Measurements from ENCODE around the gene SNX8. TPM values are rescaled to one million over a fixed set of nuclear protein-coding genes. Genes with fewer than 3 reads are reported as not detected.

Gene SNX8
- polyA plus RNA-seq, 2 of the 4 experiments (the other 2 are of a cell fraction) = 21.2 to 36.3 TPM

- H3K4me1 ChIP-seq = no peaks in the 10 kb centered on the region
- ChIA-PET CTCF (interaction anchor here (1.0 kb wide), 2 partner anchors 9 to 73 kb away, joined by 3 to 4 read pairs; no protein-coding TSS in a partner anchor), POLR2A (no interaction called here)
- no peak for TF ChIP-seq PBX3 (IDR thresholded peaks at IDR 0.05)
- no peaks in the 10 kb centered on the region for H3K9me3 ChIP-seq
- no peak overlapping the region for H3K27ac ChIP-seq
- DNase-seq (ENCODE audit: low read depth in 1 of 2, low spot score in 1 of 2) (no peak), FAIRE-seq (no peak), ATAC-seq (no peak)
- H3K4me3 ChIP-seq = no peak overlapping the region
- no peak overlapping the region for H3K4me2 ChIP-seq
- 91% methylated on average over 18 of the region's 18 CpGs for WGBS (ENCODE audit: missing lambda C conversion rate)
Measured at GRCh38 chr7:2275101-2275500, 39.1 kb downstream of the SNX8 start.

- no peaks in the 10 kb centered on the region for H3K9me3 ChIP-seq
- ATAC-seq (no peak; a peak in 1 of 6 replicates), DNase-seq (ENCODE audit: low read depth in 1 of 2, low spot score in 1 of 2) (no peak), FAIRE-seq (no peak)
- CTCF ChIA-PET = interaction anchor here (1.0 kb wide), 2 partner anchors 9 to 73 kb away, joined by 3 to 4 read pairs; no protein-coding TSS in a partner anchor
- H3K27ac ChIP-seq = no peak overlapping the region
- WGBS (ENCODE audit: missing lambda C conversion rate) = 83% methylated on average over 4 of the region's 7 CpGs
- POLR2A ChIA-PET = no interaction called here
- H3K4me3 ChIP-seq = no peak overlapping the region
- H3K4me1 ChIP-seq = no peaks in the 10 kb centered on the region
- no peak for TF ChIP-seq JUN (IDR thresholded peaks at IDR 0.05)
- no peak for TF ChIP-seq MAZ (IDR thresholded peaks at IDR 0.05; ENCODE audit: borderline replicate concordance, low read depth, low read length)
- TF ChIP-seq SMC3 (IDR thresholded peaks at IDR 0.05) = no peak
- no peak for TF ChIP-seq POLR2A (IDR thresholded peaks at IDR 0.05; ENCODE audit: low read length)
- TF ChIP-seq NFE2L2 (conservative IDR thresholded peaks at IDR 0.05; ENCODE audit: low read length) = no peak
- no peak for TF ChIP-seq RAD21 (conservative IDR thresholded peaks at IDR 0.05 in 1 of 2, IDR thresholded peaks at IDR 0.05 in 1 of 2)
- TF ChIP-seq ZFP36 (IDR thresholded peaks at IDR 0.05; ENCODE audit: borderline replicate concordance, partially characterized antibody) = no peak
- no peak for TF ChIP-seq RFX5 (IDR thresholded peaks at IDR 0.05)
- no peak for TF ChIP-seq CTCF (IDR thresholded peaks at IDR 0.05)
- no peak for TF ChIP-seq USF2 (IDR thresholded peaks at IDR 0.05)
- TF ChIP-seq MAX (IDR thresholded peaks at IDR 0.05) = no peak
- TF ChIP-seq EHMT2 (IDR thresholded peaks at IDR 0.05; ENCODE audit: low read depth) = no peak
- TF ChIP-seq ZSCAN20 (CRISPR knock-in tag; IDR thresholded peaks at IDR 0.05) = no peak
- no peak for TF ChIP-seq EP300 (IDR thresholded peaks at IDR 0.05)
- no peak for TF ChIP-seq ESRRA (IDR thresholded peaks at IDR 0.05; ENCODE audit: borderline replicate concordance, low read length)
- TF ChIP-seq EHF (CRISPR knock-in tag; IDR thresholded peaks at IDR 0.05) = no peak
- TF ChIP-seq TFCP2L1 (CRISPR knock-in tag; IDR thresholded peaks at IDR 0.05) = no peak
- no peak for TF ChIP-seq NR3C1 (IDR thresholded peaks at IDR 0.05)
- H3K4me2 ChIP-seq = no peak overlapping the region
Measured at GRCh38 chr7:2274666-2275065, 39.6 kb downstream of the SNX8 start.

GRCh38 chr7:2273866-2274265 lies 40.4 kb downstream of the SNX8 start:
- FAIRE-seq (no peak), DNase-seq (ENCODE audit: low read depth in 1 of 2, low spot score in 1 of 2) (no peak), ATAC-seq (no peak)
- no peak overlapping the region for H3K4me2 ChIP-seq
- TF ChIP-seq HDAC2 (IDR thresholded peaks at IDR 0.05) = no peak
- TF ChIP-seq EP300 (IDR thresholded peaks at IDR 0.05) = no peak
- TF ChIP-seq ZC3H11A (IDR thresholded peaks at IDR 0.05) = no peak
- no peak for TF ChIP-seq JUN (IDR thresholded peaks at IDR 0.05)
- TF ChIP-seq CTCF (IDR thresholded peaks at IDR 0.05) = no peak
- TF ChIP-seq SMC3 (IDR thresholded peaks at IDR 0.05) = no peak
- TF ChIP-seq FOXS1 (CRISPR knock-in tag; IDR thresholded peaks at IDR 0.05) = no peak
- no peak for TF ChIP-seq HES2 (IDR thresholded peaks at IDR 0.05)
- no peak for TF ChIP-seq KDM5A (IDR thresholded peaks at IDR 0.05)
- TF ChIP-seq GATA3 (IDR thresholded peaks at IDR 0.05; ENCODE audit: borderline replicate concordance) = no peak
- POLR2A ChIA-PET = no interaction called here
- H3K4me3 ChIP-seq = no peak overlapping the region
- no peak overlapping the region for H3K27ac ChIP-seq
- no peaks in the 10 kb centered on the region for H3K9me3 ChIP-seq
- 94% methylated on average over 20 of the region's 20 CpGs for WGBS (ENCODE audit: missing lambda C conversion rate)
- H3K4me1 ChIP-seq = no peaks in the 10 kb centered on the region
- CTCF ChIA-PET = no interaction called here

Data from A549 (cell line).